Testis (tissue), 3 donors: ENCODE results near the gene CCSER1. TPM values are rescaled to one million over a fixed set of nuclear protein-coding genes. Genes with fewer than 3 reads are reported as not detected.

Experiments used
- DNase-seq: peaks from one replicate; pipeline ENCODE4 v3.0.0-alpha.2; 2019
- H3K27ac ChIP-seq, 2 donors: fragments of 200-600 bp; sonication (generic); one replicate each; pipeline ENCODE4 v1.5.1; 2019
- H3K27me3 ChIP-seq: fragments of 200-600 bp; sonication (generic); one replicate; pipeline ENCODE4 v1.5.1; 2019
- H3K36me3 ChIP-seq: fragments of 200-600 bp; sonication (generic); one replicate; pipeline ENCODE4 v1.5.1; 2017; ENCODE audit warnings: low read depth; ENCODE audit errors: missing control alignments
- H3K4me1 ChIP-seq: fragments of 200-600 bp; sonication (generic); one replicate; pipeline ENCODE4 v1.5.1; 2019
- H3K4me3 ChIP-seq, 2 donors: fragments of 200-600 bp; sonication (generic); one replicate each; pipeline ENCODE4 v1.5.1; 2017 to 2019
- H3K9me3 ChIP-seq: fragments of 200-600 bp; sonication (generic); one replicate; pipeline ENCODE4 v1.5.1; 2017
- POLR2A ChIP-seq: fragments of 450-650 bp; IDR thresholded peaks from one replicate; pipeline ENCODE4 v1.6.1; 2017; ENCODE audit warnings: antibody characterized with exemption, mild to moderate bottlenecking, moderate library complexity
- WGBS, 2 donors: methylation state at CpG; one replicate each; pipeline ENCODE4 v1.1.5; 2018; 5-methylcytosine and 5-hydroxymethylcytosine counted together
- intact Hi-C: fragments of 100-400 bp; cut with DNase I; formaldehyde crosslinking; loops from one replicate; pipeline ENCODE4 v1.15.1; 2023; ENCODE audit warnings: low total_unique reads
- polyA plus RNA-seq: library from polyadenylated mRNA; stranded (reverse); fragments of 350-450 nt; fragmentation: Illumina TruSeq; extraction: RNeasy Lipid Tissue Mini Kit (QIAGEN cat#74804); gene quantifications from one replicate; pipeline ENCODE4 v1.2.3, GENCODE V29; 2014; ENCODE audit warnings: low read depth, low replicate concordance; ENCODE audit not compliant: insufficient read depth
- total RNA-seq, 2 donors: library from RNA; depleted of rRNA; stranded (reverse); fragments of >200 nt; gene quantifications; one replicate each; pipeline ENCODE4 v1.2.3, GENCODE V29; 2016
- TF ChIP-seq, protein P1 (sequence below), 3 experiments: fragments of 450-650 bp in 2 of 3; fragments of 200-600 bp in 1 of 3; sonication (generic) in 1 of 3; IDR thresholded peaks; one replicate each; pipeline ENCODE4 v1.5.1; 2016 to 2019; ENCODE audit warnings: antibody characterized with exemption in 3 of 3, mild to moderate bottlenecking in 2 of 3, moderate library complexity in 1 of 3

Gene CCSER1
- total and polyA plus RNA-seq, 3 donors from 2014 or later = 20.2 to 105 (median 82.8) TPM

DNA sequence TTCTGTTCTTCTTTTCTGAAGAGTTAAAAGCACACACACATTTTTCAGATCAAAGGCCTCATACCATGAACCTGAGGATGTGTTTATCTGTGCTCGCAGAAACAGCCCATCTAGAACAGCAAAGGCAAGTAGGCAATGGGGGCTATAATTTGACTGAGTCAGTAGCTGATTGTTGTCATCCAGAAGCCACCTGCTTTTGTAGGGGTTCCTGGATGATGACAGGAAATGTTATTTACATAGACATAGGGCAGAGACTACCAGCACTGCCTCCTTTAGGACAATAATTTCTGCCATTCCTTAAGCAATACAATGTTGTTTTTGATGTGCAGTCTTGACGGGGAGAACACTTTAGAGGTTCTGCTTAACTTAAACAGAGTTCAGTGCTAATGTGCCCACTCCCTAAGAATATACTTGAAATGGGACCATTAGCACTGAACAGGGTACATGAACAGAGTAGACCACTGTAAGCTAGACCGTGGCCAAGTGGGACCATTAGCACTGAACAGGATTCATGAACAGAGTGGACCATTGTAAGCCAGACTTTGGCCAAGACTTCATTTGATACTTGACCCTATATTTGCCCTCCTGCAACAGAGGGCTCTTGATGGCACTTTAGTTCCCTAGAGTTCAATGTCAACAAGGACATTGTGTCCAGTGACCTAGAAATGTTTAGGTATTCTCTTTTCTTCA, 42.8 kb upstream of the CCSER1 start:
- H3K36me3 ChIP-seq = no peaks in the 10 kb centered on the region
- peak overlapping the region in 1 of 2 donors; percentile 54 for H3K27ac ChIP-seq

DNA sequence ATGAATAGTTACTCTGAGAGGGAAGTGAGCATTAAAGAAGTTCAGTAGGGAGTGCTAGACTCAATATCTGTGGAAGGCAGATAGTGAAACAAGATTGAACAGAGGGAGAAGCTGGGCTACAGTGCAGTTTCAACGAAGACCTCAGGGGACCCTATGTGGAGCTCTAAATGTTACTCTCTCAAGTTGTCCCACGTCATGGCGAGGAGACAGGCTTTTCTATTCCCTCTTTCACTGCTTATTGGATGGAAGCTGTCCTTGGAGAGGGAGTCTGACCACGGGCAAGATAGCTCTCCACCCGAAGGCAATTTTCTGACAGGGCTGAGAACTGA, 42.3 kb upstream of the CCSER1 start:
- Histone ChIP-seq H3K9me3 (no peaks in the 10 kb centered on the region), H3K4me1 (no peaks in the 10 kb centered on the region), H3K27ac (peak overlapping the region; percentile 54 to 70), H3K4me3 (no peak overlapping the region), H3K27me3 (no peaks in the 10 kb centered on the region), H3K36me3 (no peaks in the 10 kb centered on the region)
- 50 to 56% methylated on average over 5 of the region's 5 CpGs for WGBS, 2 donors
- no peak for TF ChIP-seq POLR2A
- TF ChIP-seq, protein P1, sequence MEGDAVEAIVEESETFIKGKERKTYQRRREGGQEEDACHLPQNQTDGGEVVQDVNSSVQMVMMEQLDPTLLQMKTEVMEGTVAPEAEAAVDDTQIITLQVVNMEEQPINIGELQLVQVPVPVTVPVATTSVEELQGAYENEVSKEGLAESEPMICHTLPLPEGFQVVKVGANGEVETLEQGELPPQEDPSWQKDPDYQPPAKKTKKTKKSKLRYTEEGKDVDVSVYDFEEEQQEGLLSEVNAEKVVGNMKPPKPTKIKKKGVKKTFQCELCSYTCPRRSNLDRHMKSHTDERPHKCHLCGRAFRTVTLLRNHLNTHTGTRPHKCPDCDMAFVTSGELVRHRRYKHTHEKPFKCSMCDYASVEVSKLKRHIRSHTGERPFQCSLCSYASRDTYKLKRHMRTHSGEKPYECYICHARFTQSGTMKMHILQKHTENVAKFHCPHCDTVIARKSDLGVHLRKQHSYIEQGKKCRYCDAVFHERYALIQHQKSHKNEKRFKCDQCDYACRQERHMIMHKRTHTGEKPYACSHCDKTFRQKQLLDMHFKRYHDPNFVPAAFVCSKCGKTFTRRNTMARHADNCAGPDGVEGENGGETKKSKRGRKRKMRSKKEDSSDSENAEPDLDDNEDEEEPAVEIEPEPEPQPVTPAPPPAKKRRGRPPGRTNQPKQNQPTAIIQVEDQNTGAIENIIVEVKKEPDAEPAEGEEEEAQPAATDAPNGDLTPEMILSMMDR (IDR thresholded peaks at IDR 0.05) = no peak
- DNase-seq = no peak
- intact Hi-C loops = no loop called here

More for the DNA sequence above, 42.8 kb upstream of the CCSER1 start:
- Histone ChIP-seq H3K9me3 (no peaks in the 10 kb centered on the region), H3K4me3 (no peak overlapping the region), H3K27me3 (no peaks in the 10 kb centered on the region), H3K4me1 (no peaks in the 10 kb centered on the region)
- whole genome bisulfite sequencing, 2 donors = 85 to 90% methylated on average over 3 of the region's 3 CpGs
- intact Hi-C loops = no loop called here
- no peak for TF ChIP-seq POLR2A
- TF ChIP-seq, protein P1 (IDR thresholded peaks at IDR 0.05) = no peak
- no peak for DNase-seq

DNA sequence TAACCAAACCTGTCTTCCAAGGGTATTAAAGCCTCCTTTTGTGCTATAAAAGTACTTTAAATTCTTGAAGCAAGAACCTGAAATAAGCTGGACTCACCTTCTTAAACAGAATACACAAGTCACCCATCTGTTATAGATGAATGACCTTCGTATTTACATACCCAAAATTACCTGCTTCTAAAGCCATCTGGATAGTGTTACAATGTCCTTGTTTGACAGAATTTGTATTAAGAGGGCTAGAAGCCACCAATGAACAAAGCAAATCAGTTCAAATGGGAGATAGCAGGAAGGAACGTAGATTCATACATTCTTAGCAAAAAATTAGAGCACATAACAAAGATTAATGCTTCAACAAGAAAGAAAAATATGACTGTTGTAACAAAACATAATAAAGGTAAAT, 33.7 kb upstream of the CCSER1 start:
- 70 to 82% methylated on average over 2 of the region's 2 CpGs for WGBS, 2 donors
- no peak for DNase-seq
- Histone ChIP-seq H3K27me3 (no peaks in the 10 kb centered on the region), H3K9me3 (no peaks in the 10 kb centered on the region), H3K27ac (no peak overlapping the region), H3K4me1 (no peaks in the 10 kb centered on the region), H3K4me3 (no peak overlapping the region), H3K36me3 (no peaks in the 10 kb centered on the region)
- intact Hi-C loops = no loop called here
- no peak for TF ChIP-seq POLR2A
- TF ChIP-seq, protein P1 (IDR thresholded peaks at IDR 0.05) = no peak

DNA sequence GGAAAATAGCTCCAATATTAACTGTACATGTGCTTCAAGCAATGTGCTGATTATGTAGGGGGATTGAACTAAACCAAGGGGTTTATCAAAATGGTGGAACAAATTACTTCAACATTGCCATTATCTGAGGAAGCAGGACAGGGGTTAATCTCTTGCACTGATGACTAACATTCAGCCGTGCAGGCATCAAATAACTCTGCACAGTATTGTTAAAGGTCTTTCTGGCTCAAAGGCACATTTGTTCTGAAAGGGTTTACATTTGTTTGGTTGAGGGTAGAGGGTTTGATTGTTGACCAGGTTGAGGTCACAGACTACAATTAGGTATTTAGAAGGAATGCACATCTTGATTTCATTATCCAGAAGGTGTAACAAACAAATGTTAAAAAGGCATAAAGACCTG, 32.2 kb upstream of the CCSER1 start:
- H3K4me3 ChIP-seq = no peak overlapping the region
- H3K9me3 ChIP-seq = no peaks in the 10 kb centered on the region
- DNase-seq = no peak
- WGBS, 2 donors = 46 to 58% methylated on average over 1 of the region's 1 CpG
- H3K27me3 ChIP-seq = no peaks in the 10 kb centered on the region
- H3K27ac ChIP-seq = no peak overlapping the region
- no peaks in the 10 kb centered on the region for H3K4me1 ChIP-seq
- TF ChIP-seq, protein P1 (IDR thresholded peaks at IDR 0.05) = no peak
- no peak for TF ChIP-seq POLR2A
- intact Hi-C loops = no loop called here
- no peaks in the 10 kb centered on the region for H3K36me3 ChIP-seq

DNA sequence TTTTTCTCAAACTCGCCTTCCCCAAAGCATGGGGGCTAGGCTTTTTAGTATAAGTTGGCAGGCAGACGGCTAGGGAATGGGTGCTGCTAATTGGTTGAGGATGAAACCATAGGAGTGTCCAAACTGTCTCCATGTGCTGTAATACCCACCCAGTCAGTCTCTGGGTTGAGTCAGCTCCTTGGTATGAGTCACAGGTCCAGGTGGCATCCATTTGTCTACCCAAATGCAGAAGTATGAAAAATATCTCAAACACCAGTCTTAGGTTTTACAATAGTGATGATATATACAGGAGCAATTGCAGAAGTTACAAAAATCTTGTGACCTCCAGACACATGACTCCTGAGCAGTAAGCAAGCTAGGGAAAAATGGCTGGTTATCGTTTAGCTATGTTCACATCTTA, 27.4 kb upstream of the CCSER1 start:
- no peaks in the 10 kb centered on the region for H3K27me3 ChIP-seq
- intact Hi-C loops = no loop called here
- no peak overlapping the region for H3K4me3 ChIP-seq
- H3K27ac ChIP-seq = no peak overlapping the region
- H3K4me1 ChIP-seq = no peaks in the 10 kb centered on the region
- DNase-seq = no peak
- H3K36me3 ChIP-seq = no peaks in the 10 kb centered on the region
- WGBS, 2 donors = 81 to 92% methylated on average over 3 of the region's 3 CpGs
- TF ChIP-seq, protein P1 (IDR thresholded peaks at IDR 0.05) = no peak
- TF ChIP-seq POLR2A = no peak
- H3K9me3 ChIP-seq = no peaks in the 10 kb centered on the region
